AG08396 (cell line): ENCODE measurements around the gene GRID2.

Experiments
- DNase-seq: peaks from one replicate; pipeline ENCODE4 v3.0.0; 2012; ENCODE audit warnings: low spot score, mixed read lengths

GRID2 gene

DNA sequence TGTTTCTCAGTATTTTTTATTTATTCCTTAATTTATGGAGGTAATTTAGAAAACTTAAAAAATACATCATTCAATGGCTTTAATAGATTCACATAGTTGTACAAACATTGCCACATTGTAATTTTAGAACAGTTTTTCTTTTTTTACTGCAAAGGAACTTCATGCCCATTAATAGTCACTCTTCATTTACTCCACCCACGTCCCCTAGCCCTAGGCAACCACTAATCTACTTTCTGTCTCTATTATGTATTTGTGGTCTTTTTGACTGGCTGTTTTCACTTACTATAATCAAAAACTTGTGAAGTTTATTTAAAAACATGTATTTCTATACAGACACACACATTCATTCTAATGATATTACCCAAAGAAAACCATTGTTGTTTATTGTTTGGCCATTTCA lies 664.8 kb downstream of the GRID2 start:
- no peak for DNase-seq

- DNase-seq = no peak
Measured at GRCh38 chr4:92968996-92969395, 665.2 kb downstream of the GRID2 start.

DNA sequence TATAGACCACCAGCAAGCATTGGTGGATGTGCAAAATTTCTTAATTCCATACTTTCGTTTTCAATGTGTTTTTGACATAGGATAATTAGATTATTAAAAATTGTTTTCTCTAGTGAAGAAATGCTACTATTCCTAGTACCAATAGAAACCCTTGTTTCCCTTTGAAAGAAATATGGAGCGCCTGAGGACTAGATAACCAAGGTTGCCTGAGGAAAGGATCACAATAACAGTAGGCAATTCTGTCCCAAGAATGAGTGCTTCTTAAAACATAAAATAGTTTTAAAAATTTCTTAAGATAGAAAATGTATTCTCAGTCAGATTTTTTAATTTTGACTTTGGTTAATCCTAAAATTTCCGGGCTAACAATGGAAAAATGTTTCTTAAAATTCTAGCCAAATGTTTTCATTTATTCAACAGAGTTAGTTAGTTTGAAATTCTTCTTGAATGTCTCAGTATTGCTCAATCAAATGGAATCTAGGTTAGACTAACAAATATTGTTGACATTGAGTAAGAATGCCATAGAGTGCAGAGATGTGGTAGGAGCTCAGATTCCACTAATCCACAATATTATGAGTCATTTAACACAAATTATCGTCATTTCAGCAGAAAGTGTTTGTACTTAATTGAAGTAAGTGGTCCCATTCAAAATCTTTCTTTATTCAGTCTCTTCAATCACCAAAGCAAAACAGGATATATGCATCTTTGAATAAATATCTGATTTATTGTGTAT lies 666.0 kb downstream of the GRID2 start:
- DNase-seq = peak; percentile 46

GRCh38 chr4:92970996-92971395 lies 667.2 kb downstream of the GRID2 start:
- no peak for DNase-seq

DNA sequence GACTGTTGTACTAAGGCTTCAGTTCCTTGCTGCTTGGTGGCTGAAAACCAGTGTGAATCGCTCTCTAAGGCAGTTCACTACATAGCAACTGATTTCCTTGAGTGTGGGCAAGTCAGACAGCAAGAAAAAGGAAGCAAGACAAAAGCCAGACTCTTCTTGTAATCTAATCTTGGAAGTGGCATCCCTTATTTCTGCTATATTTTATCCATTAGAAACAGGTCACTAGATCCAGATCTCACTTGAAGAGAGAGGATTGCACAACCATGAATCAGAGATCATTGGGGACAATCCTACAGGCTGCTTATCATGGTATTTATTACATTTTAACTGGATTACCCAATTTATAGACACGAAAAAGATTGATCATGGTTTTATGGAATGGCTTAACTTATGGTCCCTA lies 684.5 kb downstream of the GRID2 start:
- DNase-seq = no peak

GRCh38 chr4:92992758-92993157 lies 689.0 kb downstream of the GRID2 start:
- DNase-seq = no peak

DNA sequence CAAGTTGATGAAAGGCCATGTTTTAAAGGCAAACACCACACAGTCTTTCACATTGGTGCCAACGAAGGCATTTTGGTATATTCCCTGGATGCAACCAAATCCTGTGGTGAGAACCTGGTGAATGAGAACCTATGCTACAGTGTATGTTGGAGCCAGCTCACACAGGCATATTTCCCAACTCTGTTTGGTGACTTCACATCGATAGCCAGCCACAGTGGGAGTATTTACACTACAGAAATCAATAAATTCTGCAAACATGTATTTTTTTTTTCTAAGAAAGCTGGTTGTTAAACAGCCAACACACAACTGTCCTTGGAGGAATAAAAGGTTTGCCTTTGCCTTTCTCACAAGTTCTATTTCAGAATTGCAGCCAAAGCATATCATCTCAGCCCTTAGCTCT lies 691.0 kb downstream of the GRID2 start:
- DNase-seq = no peak

DNA sequence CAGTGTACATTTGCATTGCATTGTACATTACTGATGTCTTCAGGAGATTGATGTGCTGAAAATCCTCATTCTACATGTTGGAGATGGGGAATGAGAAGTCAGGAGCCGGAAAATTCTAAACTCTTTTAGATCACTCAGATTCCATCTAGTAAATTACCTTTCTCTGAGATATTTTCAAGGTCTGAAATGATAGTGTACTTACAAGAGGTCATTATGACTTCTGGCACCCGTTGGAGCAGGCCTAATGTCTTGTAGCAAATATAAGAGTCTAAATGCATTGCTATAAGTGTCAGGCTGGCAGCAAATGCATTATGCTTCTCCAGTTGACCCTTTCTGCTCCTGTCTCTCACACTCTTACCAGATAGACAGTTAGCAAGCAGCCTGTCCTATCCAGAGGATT lies 692.8 kb downstream of the GRID2 start:
- no peak for DNase-seq

DNA sequence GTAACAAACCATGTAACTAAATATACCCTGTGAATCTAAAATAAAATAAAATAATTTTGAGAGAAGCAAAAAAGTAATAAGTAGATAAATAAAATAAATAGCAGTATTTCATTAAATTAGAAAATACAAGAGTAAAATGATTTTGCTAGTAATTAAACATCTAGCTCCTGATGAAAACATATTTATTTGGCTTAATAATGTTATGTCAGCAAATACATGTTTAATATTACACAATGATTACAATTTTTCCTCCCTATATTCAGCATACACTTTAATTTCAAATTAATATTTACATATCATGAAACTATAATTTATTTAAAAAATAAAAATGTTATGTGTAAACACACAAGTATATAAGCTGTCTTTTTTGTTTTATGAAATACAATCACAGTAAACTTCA lies 697.1 kb downstream of the GRID2 start:
- DNase-seq = no peak

GRCh38 chr4:93002240-93002639 lies 698.5 kb downstream of the GRID2 start:
- DNase-seq = no peak

DNA sequence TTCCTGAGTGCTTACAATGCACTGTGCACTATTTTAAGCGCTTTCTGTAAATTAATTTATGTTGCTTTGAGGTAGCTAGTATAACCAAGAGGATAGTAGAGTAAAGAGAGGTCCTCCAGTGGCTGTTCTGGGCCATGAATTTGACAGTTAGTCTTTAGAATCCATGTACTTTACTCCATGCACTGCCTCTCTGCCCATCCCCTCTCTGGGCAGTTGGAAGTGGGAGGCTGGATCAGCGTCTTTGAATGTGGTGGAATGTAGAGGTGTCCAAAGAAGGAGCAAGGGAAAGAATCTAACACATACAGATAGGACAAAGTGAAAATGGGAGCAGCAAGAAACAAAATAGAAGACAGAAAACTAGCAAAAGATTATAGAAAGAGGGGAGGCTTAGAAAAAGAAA lies 712.6 kb downstream of the GRID2 start:
- no peak for DNase-seq

GRCh38 chr4:93018243-93018642 lies 714.5 kb downstream of the GRID2 start:
- DNase-seq = no peak

DNA sequence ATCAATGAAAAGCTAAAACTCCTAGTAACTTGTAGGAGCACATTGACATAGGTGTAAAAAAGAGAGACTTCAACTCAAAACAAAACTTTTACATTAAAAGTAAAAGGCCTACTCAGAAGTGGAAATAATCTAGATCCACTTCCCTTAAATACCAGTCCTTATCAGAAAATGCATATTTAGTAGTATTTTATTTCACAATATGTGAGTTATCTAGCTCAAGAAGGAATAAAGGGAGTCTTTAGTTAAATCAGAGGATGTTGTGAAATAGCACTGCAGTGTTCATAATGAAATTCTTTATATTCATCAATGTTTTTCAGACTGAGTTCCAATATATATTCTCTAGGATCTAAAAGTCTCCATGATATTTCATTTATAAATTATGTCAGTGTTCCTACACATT lies 715.0 kb downstream of the GRID2 start:
- no peak for DNase-seq

DNA sequence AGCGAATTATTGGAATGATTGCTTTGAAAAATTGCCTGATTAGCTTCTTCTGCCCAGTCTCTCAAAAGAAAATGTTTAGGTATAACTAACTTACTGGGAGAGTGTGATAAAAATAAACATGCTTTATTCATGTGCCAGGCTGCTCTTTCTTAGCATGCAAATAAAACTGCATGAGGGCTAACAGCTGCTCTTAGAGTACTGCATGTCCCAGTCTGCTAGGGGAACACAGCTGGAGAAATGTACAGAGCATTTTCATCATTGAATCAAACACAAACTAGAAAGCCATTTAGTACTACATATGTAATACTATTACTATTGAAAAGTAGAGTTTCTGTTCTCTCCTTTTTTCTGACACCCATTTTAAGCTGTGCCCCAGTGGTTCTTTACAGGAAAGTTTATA lies 726.0 kb downstream of the GRID2 start:
- no peak for DNase-seq

DNA sequence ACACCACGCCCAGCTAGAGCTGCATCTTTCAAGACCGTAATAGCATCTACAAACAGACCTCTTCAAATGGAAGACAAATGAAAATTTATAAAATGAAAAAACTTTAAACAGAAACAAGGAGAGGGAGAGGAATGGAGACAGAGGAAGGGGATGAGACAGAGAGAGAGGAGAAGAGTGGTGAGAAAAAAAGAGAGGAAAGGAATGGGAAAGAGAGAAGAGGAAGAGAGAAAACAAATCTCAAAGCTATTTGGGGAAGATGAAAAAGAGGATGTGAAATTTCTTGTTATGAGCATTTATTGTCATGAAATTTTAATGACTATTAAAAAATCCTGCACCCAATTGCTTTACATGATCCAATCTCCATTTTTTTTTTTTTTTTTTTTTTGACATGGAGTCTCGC lies 726.9 kb downstream of the GRID2 start:
- DNase-seq = no peak

DNA sequence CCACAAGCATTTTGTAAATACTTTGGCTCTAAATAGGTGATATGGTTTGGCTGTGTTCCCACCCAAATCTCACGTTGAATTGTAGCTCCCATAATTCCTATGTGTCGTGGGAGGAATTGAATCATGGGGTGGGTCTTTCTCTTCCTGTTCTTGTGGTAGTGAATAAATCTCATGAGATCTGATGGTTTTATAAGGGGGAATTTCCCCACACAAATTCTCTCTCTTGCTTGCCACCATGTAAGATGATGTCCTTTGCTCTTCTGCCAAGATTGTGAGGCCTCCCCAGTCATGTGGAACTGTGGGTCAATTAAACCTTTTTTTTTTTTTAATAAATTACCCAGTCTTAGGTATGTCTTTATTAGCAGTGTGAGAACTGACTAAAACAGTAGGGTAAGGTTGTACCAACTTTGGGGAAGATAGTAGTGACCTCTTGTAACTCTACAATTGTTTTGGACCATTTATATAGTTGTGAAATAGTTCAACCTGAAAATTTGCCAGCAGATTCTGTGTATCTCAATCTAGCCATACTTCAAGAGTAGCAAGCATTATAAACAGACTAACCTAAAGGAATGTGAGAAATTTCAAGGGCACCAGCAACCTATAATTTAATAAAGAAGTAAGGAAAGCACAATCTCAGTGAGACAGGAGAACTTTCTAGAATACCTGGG lies 727.8 kb downstream of the GRID2 start:
- DNase-seq = no peak

DNA sequence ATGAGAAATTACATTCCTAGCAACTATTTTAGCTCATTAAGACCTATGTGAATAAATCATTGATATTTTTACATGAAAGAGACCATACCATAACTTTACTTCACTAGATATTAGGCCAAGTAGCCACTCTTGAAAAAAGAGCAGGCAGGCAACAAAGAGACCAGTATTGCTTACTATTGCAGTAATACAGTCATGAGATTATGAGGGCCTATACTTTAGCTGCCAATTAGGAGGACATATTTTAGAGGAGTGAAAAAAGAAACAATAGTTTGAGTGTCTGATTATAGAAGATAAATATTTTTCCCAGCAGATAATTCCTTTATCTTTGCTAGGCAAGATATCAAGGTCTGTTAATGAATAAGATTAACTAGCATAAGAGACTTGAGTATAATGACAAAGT lies 739.0 kb downstream of the GRID2 start:
- DNase-seq = no peak

- no peak for DNase-seq
Measured at GRCh38 chr4:93053140-93053539, 749.4 kb downstream of the GRID2 start.

GRCh38 chr4:93061826-93062225 lies 758.1 kb downstream of the GRID2 start:
- no peak for DNase-seq

- no peak for DNase-seq
Measured at GRCh38 chr4:93063325-93063724, 759.6 kb downstream of the GRID2 start.

DNA sequence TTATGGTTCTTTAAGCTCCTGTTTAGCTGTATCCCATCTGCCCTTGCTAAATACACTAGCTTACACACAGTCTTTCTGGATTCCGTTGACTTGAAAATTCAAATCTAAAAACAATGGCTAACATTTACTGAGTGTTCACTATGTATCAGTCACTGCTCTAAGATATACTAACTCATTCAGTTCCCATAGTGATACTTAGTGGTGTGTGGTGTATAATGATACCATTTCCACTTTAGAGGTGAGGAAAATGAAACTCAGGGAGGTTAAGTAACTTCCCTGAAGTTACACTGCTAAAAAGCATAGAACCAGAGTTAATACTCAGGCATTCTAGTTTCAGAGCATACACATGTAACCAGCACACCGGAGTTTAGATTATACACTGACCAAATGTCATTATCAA lies 762.0 kb downstream of the GRID2 start:
- no peak for DNase-seq

GRCh38 chr4:93066749-93067148 lies 763.0 kb downstream of the GRID2 start:
- no peak for DNase-seq

- DNase-seq = no peak
Measured at GRCh38 chr4:93072292-93072691, 768.5 kb downstream of the GRID2 start.

- DNase-seq = no peak
Measured at GRCh38 chr4:93080316-93080715, 776.5 kb downstream of the GRID2 start.
